GM12878 (cell line): ENCODE measurements around the gene WDHD1. TPM values are rescaled to one million over a fixed set of nuclear protein-coding genes. Genes with fewer than 3 reads are reported as not detected.

Source experiments
- ATAC-seq: fragments of 200-7000 bp; cut with Tn5 transposase; 3 replicates; pipeline ENCODE4 v1.9.1; 2020; ENCODE audit warnings: mild to moderate bottlenecking, moderate library complexity
- BruUV-seq: library from RNA; stranded (reverse); fragments of 400-500 nt; replicated peaks from 2 replicates; lab custom pipeline; 2021; lab: Mats Ljungman, UMichigan
- CTCF ChIA-PET: fragments of 300-600 bp; sonication (Branson Sonifier 250); formaldehyde crosslinking; extraction: SDS; loops from one replicate; lab custom pipeline; 2021; ENCODE audit warnings: inconsistent platforms; lab: Yijun Ruan, JAX
- POLR2A ChIA-PET: fragments of 350-600 bp; formaldehyde crosslinking; extraction: SDS; loops from one replicate; lab custom pipeline; 2021; ENCODE audit warnings: inconsistent platforms; lab: Charles Lee
- RAD21 ChIA-PET: fragments of 300-600 bp; sonication (Branson Sonifier 250); formaldehyde crosslinking; loops from one replicate; lab custom pipeline; 2023; ENCODE audit warnings: antibody characterized with exemption; ENCODE audit not compliant: unreplicated experiment; lab: Charles Lee
- SMC1A ChIA-PET: fragments of 300-600 bp; sonication (Branson Sonifier 250); formaldehyde crosslinking; loops from one replicate; lab custom pipeline; 2023; ENCODE audit not compliant: unreplicated experiment, uncharacterized antibody; lab: Charles Lee
- DNase-seq: peaks from one replicate; pipeline ENCODE4 v3.0.0-alpha.2; 2011; ENCODE audit warnings: low read depth, low spot score
- FAIRE-seq: peaks from 3 replicates; lab custom pipeline; 2011; peaks lifted over from hg19 to GRCh38; lab: Jason Lieb, UNC
- H2AFZ ChIP-seq: 2 replicates; pipeline ENCODE4 v1.6.0; 2011; ENCODE audit warnings: low read depth, low read length, control low read depth; ENCODE audit not compliant: control insufficient read depth
- H3K27ac ChIP-seq: 2 replicates; pipeline ENCODE4 v1.5.1; 2011; ENCODE audit warnings: control low read depth; ENCODE audit not compliant: control insufficient read depth, insufficient read depth
- H3K27me3 ChIP-seq, 2 experiments: replicated peaks in 1 of 2; 2 replicates each; pipeline versions ENCODE4 v1.6.0 to v1.6.1; 2011; ENCODE audit warnings: low read length in 1 of 2; ENCODE audit not compliant: control insufficient read depth in 2 of 2, insufficient read depth in 2 of 2
- H3K36me3 ChIP-seq, 2 experiments: 2 replicates each; pipeline ENCODE4 v1.5.1; 2011; ENCODE audit warnings: low read length in 1 of 2; ENCODE audit not compliant: control insufficient read depth in 2 of 2, insufficient read depth in 2 of 2
- H3K4me1 ChIP-seq: 2 replicates; pipeline ENCODE4 v1.6.1; 2011; ENCODE audit warnings: mild to moderate bottlenecking, low read length, moderate library complexity, mixed read lengths; ENCODE audit not compliant: control insufficient read depth, insufficient read depth
- H3K4me2 ChIP-seq: 2 replicates; pipeline ENCODE4 v1.6.0; 2011; ENCODE audit warnings: control low read depth; ENCODE audit not compliant: control insufficient read depth, insufficient read depth
- H3K4me3 ChIP-seq: fragments of 200-600 bp; sonication (generic); 2 replicates; pipeline ENCODE4 v1.5.1; 2016
- H3K79me2 ChIP-seq: 2 replicates; pipeline ENCODE4 v1.6.0; 2011; ENCODE audit warnings: low read length; ENCODE audit not compliant: control insufficient read depth, insufficient read depth
- H3K9ac ChIP-seq: 2 replicates; pipeline ENCODE4 v1.8.0; 2011; ENCODE audit warnings: low read length, control low read depth, mixed read lengths; ENCODE audit not compliant: control insufficient read depth, insufficient read depth
- H3K9me3 ChIP-seq: replicated peaks from 3 replicates; pipeline ENCODE4 v1.5.1; 2011; ENCODE audit warnings: mild to moderate bottlenecking, low read length; ENCODE audit not compliant: control insufficient read depth, insufficient read depth
- H4K20me1 ChIP-seq: 2 replicates; pipeline ENCODE4 v1.6.0; 2011; ENCODE audit not compliant: control insufficient read depth, insufficient read depth
- CTCF ChIP-seq, 3 experiments: IDR thresholded peaks in 2 of 3; conservative IDR thresholded peaks in 1 of 3; 2 replicates each; pipeline ENCODE4 v1.5.1; 2011; ENCODE audit warnings: low read depth in 3 of 3, low read length in 3 of 3, mild to moderate bottlenecking in 3 of 3, control low read depth in 2 of 3, moderate library complexity in 2 of 3, inconsistent platforms in 1 of 3, mixed read lengths in 1 of 3; ENCODE audit not compliant: control insufficient read depth in 2 of 3, insufficient read depth in 1 of 3; ENCODE audit errors: extremely low read depth in 1 of 3
- CUX1 ChIP-seq: IDR thresholded peaks from 2 replicates; pipeline ENCODE4 v1.6.1; 2012; ENCODE audit warnings: improper control_type of control experiment, low read depth, low read length; ENCODE audit not compliant: insufficient replicate concordance
- EED ChIP-seq: sonication (generic); IDR thresholded peaks from 2 replicates; pipeline ENCODE4 v1.6.1; 2016; ENCODE audit warnings: antibody characterized with exemption, low read depth
- HCFC1 ChIP-seq: fragments of 150-350 bp; IDR thresholded peaks from 2 replicates; pipeline ENCODE4 v1.6.1; 2014; ENCODE audit warnings: low read length
- HDGF ChIP-seq: fragments of 450-650 bp; IDR thresholded peaks from 2 replicates; pipeline ENCODE4 v1.6.1; 2016; ENCODE audit warnings: antibody characterized with exemption
- HSF1 ChIP-seq: fragments of 150-350 bp; IDR thresholded peaks from 2 replicates; pipeline ENCODE4 v1.6.1; 2014; ENCODE audit warnings: mild to moderate bottlenecking, low read depth, low read length
- KDM1A ChIP-seq: fragments of 200-600 bp; sonication (generic); IDR thresholded peaks from 2 replicates; pipeline ENCODE4 v1.6.1; 2016; ENCODE audit warnings: borderline replicate concordance
- KLF5 ChIP-seq: fragments of 450-650 bp; IDR thresholded peaks from 2 replicates; pipeline ENCODE4 v1.6.1; 2014; ENCODE audit warnings: mild to moderate bottlenecking; ENCODE audit not compliant: partially characterized antibody
- MEF2A ChIP-seq: IDR thresholded peaks from 2 replicates; pipeline ENCODE4 v1.6.1; 2011; ENCODE audit warnings: low read depth, mild to moderate bottlenecking, low read length, moderate library complexity; ENCODE audit not compliant: insufficient read depth
- PAX8 ChIP-seq: fragments of 450-650 bp; IDR thresholded peaks from 2 replicates; pipeline ENCODE4 v1.6.1; 2017; ENCODE audit warnings: mild to moderate bottlenecking, moderate library complexity
- RB1 ChIP-seq: fragments of 450-650 bp; formaldehyde crosslinking; IDR thresholded peaks from 2 replicates; pipeline ENCODE4 v1.6.1; 2017; ENCODE audit warnings: mild to moderate bottlenecking, borderline replicate concordance
- TCF3 ChIP-seq: IDR thresholded peaks from 2 replicates; pipeline ENCODE4 v1.6.1; 2012; ENCODE audit warnings: low read depth, mild to moderate bottlenecking, low read length, borderline replicate concordance; ENCODE audit not compliant: insufficient read depth
- USF2 ChIP-seq: IDR thresholded peaks from 2 replicates; pipeline ENCODE4 v1.6.1; 2011; ENCODE audit warnings: low read depth, low read length, improper control_type of control experiment, borderline replicate concordance
- ZNF207 ChIP-seq: fragments of 450-650 bp; IDR thresholded peaks from 2 replicates; pipeline ENCODE4 v1.6.1; 2014; ENCODE audit warnings: antibody characterized with exemption, mild to moderate bottlenecking, borderline replicate concordance
- ZSCAN29 ChIP-seq: fragments of 450-650 bp; IDR thresholded peaks from 2 replicates; pipeline ENCODE4 v1.6.1; 2017; ENCODE audit warnings: mild to moderate bottlenecking, moderate library complexity
- WGBS: methylation state at CpG from one replicate; pipeline ENCODE4 v1.1.6; 2016; ENCODE audit warnings: low lambda C conversion rate; ENCODE audit not compliant: insufficient replicate concordance, insufficient coverage; ENCODE audit errors: missing lambda C conversion rate; 5-methylcytosine and 5-hydroxymethylcytosine counted together
- in situ Hi-C: fragments of 300-500 bp; cut with MboI; formaldehyde crosslinking; loops from 9 replicates; pipeline ENCODE4 v1.14.3; 2018; ENCODE audit warnings: mixed read lengths
- intact Hi-C: fragments of 100-400 bp; cut with micrococcal nuclease; formaldehyde crosslinking; loops from one replicate; pipeline ENCODE4 v1.14.2; 2022; ENCODE audit not compliant: unreplicated experiment
- polyA plus RNA-seq, 11 experiments: library from polyadenylated mRNA; depleted of rRNA in 4 of 11; unstranded in 6 of 11; stranded (reverse) in 5 of 11; fragments of >200 nt; fragmentation: Nextera tagmentation in 4 of 11; fragmentation: Illumina TruSeq in 1 of 11; extraction: Ambion mirVana in 4 of 11; extraction: Trizol in 1 of 11; gene quantifications; 1 replicate in 1 of 11; 2 replicates in 10 of 11; pipeline versions ENCODE4 v1.2.1 to v1.2.3, GENCODE V29; 2011 to 2016; ENCODE audit warnings: inconsistent platforms in 2 of 11, missing spikeins in 2 of 11, low read depth in 1 of 11
- total RNA-seq, 4 experiments: library from RNA; depleted of rRNA in 3 of 4; stranded (reverse); fragments of >200 nt in 3 of 4; fragmentation: Illumina TruSeq in 1 of 4; extraction: Trizol in 1 of 4; gene quantifications; 2 replicates each; pipeline versions ENCODE4 v1.2.1 to v1.2.3, GENCODE V29; 2013 to 2021

The WDHD1 gene
- total and polyA plus RNA-seq, 10 of the 15 experiments (the other 5 are each of a cell fraction or from before 2014, with no cell fraction given) = 11.3 to 50.5 (median 32.6) TPM

GRCh38 chr14:54916101-54916500 is 110.8 kb downstream of the WDHD1 start:
- Histone ChIP-seq H3K4me2 (no peak overlapping the region), H3K27ac (no peak overlapping the region), H3K36me3 (no peaks in the 10 kb centered on the region), H3K27me3 (no peaks in the 10 kb centered on the region), H3K4me3 (no peak overlapping the region), H2AFZ (no peak overlapping the region), H3K4me1 (no peaks in the 10 kb centered on the region), H4K20me1 (no peaks in the 10 kb centered on the region), H3K9me3 (no peaks in the 10 kb centered on the region), H3K79me2 (no peaks in the 10 kb centered on the region), H3K9ac (no peak overlapping the region)
- in situ Hi-C loops = no loop called here
- ChIA-PET SMC1A (no interaction called here), CTCF (interaction anchor here (0.6 to 0.7 kb wide), 2 partner anchors 41 to 58 kb away, joined by 3 to 6 read pairs; no protein-coding TSS in a partner anchor), RAD21 (no interaction called here), POLR2A (no interaction called here)
- intact Hi-C loops = no loop called here
- ATAC-seq (no peak), DNase-seq (no peak), FAIRE-seq (no peak)
- 93% methylated on average over 1 of the region's 1 CpG for WGBS
- no TSS peak for BruUV-seq
- TF ChIP-seq MEF2A = no peak
- TF ChIP-seq HCFC1 = no peak
- no peak for TF ChIP-seq CUX1
- no peak for TF ChIP-seq HSF1
- no peak for TF ChIP-seq USF2
- TF ChIP-seq KDM1A = no peak
- no peak for TF ChIP-seq TCF3
- TF ChIP-seq CTCF (IDR thresholded peaks at IDR 0.05 in 2 of 3, conservative IDR thresholded peaks at IDR 0.05 in 1 of 3; ENCODE audit: control insufficient read depth in 2 of 3, extremely low read depth in 1 of 3, insufficient read depth in 1 of 3, low read depth in 3 of 3, low read length in 3 of 3) = no peak
- TF ChIP-seq KLF5 = no peak
- no peak for TF ChIP-seq ZNF207
- no peak for TF ChIP-seq PAX8
- TF ChIP-seq ZSCAN29 = no peak
- no peak for TF ChIP-seq HDGF
- no peak for TF ChIP-seq EED
- no peak for TF ChIP-seq RB1
